GM23338 (cell line): ENCODE results near the gene PAQR5.

Experiments
- CTCF ChIP-seq, 2 experiments: fragments of 200-600 bp in 1 of 2; sonication (generic) in 1 of 2; conservative IDR thresholded peaks; 2 replicates each; pipeline versions ENCODE4 v1.5.1 to v1.6.1; 2016 to 2017; ENCODE audit warnings: antibody characterized with exemption in 2 of 2, low read depth in 2 of 2, mild to moderate bottlenecking in 2 of 2, moderate library complexity in 1 of 2
- ETS1 ChIP-seq: IDR thresholded peaks from 2 replicates; pipeline ENCODE4 v1.6.1; 2016; ENCODE audit warnings: antibody characterized with exemption
- EZH2 ChIP-seq: fragments of 200-600 bp; sonication (generic); IDR thresholded peaks from one replicate; pipeline ENCODE4 v1.8.0; 2017; ENCODE audit warnings: antibody characterized with exemption, mild to moderate bottlenecking, low read depth; ENCODE audit not compliant: unreplicated experiment
- POLR2AphosphoS5 ChIP-seq: IDR thresholded peaks from 2 replicates; pipeline ENCODE4 v1.6.1; 2016; ENCODE audit warnings: antibody characterized with exemption, low read depth
- REST ChIP-seq: IDR thresholded peaks from one replicate; pipeline ENCODE4 v1.6.1; 2018; ENCODE audit warnings: antibody characterized with exemption; ENCODE audit not compliant: unreplicated experiment

GRCh38 chr15:69299943-69300588 is 1.4 kb downstream of the PAQR5 start:
- TF ChIP-seq CTCF (conservative IDR thresholded peaks at IDR 0.05; ENCODE audit: low read depth in 2 of 2) (no peak), EZH2 (no peak), POLR2AphosphoS5 (no peak), REST (no peak), ETS1 (no peak)
